Stomach smooth muscle (tissue), 2 donors: ENCODE measurements around the gene TIFAB.

Source experiments
- H3K27ac ChIP-seq: one replicate; pipeline ENCODE4 v1.7.0; 2013; ENCODE audit warnings: mild to moderate bottlenecking, low read length, inconsistent platforms
- H3K27me3 ChIP-seq, 2 donors: one replicate each; pipeline ENCODE4 v1.7.0; 2013; ENCODE audit warnings: low read length in 2 of 2; ENCODE audit not compliant: insufficient read depth in 2 of 2, control insufficient read depth in 1 of 2
- H3K36me3 ChIP-seq, 2 donors: one replicate each; pipeline ENCODE4 v1.7.0; 2013; ENCODE audit warnings: low read length in 2 of 2; ENCODE audit not compliant: control insufficient read depth in 2 of 2, insufficient read depth in 2 of 2
- H3K4me1 ChIP-seq: one replicate; pipeline ENCODE4 v1.7.0; 2013; ENCODE audit warnings: low read length; ENCODE audit not compliant: control insufficient read depth, insufficient read depth
- H3K4me3 ChIP-seq, 2 donors: one replicate each; pipeline ENCODE4 v1.7.0; 2013; ENCODE audit warnings: low read length in 2 of 2
- H3K9ac ChIP-seq, 2 donors: one replicate each; pipeline ENCODE4 v1.7.0; 2013; ENCODE audit warnings: low read length in 2 of 2, mild to moderate bottlenecking in 1 of 2
- H3K9me3 ChIP-seq, 2 donors: one replicate each; pipeline ENCODE4 v1.7.0; 2013; ENCODE audit warnings: low read length in 2 of 2; ENCODE audit not compliant: control insufficient read depth in 2 of 2
- donor health status: healthy.
- donor health status: Pancreatic carcinoma.

TIFAB gene

DNA sequence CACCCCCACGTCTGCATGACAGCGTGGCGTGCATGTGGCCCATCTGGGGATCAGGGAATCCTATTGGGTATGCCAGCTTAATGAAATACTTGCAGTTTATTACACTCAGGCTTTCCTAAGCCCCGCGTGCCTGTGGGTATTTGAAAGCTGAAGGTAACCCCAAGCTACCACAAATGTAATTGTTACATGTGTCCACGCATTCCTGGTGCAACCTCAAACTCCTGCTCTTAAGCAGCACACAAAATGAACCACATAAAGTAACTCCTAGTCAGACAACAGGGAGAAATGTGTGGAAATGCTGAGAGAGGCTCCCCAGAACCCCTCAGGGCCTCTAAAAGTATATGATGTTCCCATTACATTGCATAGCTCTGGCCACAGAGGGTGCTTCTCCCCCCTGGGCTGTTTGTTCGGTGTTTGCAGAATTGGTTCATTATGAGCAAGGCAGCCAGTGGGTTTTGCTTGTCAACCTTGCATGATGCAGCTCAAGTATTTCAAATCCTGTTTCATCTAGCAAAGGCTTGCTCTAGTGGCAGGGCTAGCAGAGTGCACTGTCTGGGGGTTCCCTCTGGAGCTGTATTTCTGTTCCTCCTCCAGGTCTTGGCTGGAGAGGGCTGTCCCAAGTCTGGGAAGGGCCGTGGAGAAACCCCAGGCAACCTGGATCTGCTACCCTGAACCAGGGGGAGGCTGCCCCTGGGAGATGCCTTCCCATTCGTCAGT is 3.2 kb downstream of the TIFAB start:
- H3K4me3 ChIP-seq = no peak overlapping the region
- H3K27ac ChIP-seq = no peak overlapping the region
- no peaks in the 10 kb centered on the region for H3K36me3 ChIP-seq
- no peaks in the 10 kb centered on the region for H3K9me3 ChIP-seq
- H3K27me3 ChIP-seq = peaks cover 0 to 2% of the 10 kb centered on the region in 2 donors
- H3K9ac ChIP-seq = no peak overlapping the region
- H3K4me1 ChIP-seq = no peaks in the 10 kb centered on the region

DNA sequence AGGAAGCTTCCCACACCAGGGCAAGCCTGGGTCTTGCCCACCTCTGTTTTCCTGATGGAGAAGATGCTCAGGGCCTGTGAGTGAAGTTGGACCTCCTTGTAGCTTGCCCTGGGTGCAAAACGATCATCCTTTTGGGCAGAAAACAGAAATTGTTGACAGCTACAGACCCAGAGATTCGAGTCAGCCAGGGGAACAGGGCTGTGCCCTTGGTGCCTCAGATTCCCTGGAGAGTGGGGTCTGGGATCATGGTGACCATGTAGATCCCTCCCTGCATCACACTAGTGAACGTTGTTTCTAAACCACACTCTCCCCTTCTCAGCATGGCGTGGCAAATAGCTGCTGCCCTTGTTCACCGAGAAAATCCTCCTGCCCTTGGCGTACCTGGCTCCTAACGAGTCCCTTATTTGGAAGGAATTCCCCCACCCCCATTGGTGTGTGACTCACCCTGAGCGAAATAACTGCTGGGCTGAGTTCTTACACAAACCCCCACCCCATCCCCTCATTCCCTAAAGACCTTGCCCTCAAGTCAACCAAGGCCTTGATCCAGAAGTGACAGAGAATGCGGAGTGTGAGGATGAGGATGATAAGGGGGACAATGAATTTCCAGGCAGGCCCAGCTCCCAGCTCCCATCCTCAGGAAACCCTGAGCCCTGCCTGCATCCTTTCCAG is 3.9 kb downstream of the TIFAB start:
- no peaks in the 10 kb centered on the region for H3K36me3 ChIP-seq

DNA sequence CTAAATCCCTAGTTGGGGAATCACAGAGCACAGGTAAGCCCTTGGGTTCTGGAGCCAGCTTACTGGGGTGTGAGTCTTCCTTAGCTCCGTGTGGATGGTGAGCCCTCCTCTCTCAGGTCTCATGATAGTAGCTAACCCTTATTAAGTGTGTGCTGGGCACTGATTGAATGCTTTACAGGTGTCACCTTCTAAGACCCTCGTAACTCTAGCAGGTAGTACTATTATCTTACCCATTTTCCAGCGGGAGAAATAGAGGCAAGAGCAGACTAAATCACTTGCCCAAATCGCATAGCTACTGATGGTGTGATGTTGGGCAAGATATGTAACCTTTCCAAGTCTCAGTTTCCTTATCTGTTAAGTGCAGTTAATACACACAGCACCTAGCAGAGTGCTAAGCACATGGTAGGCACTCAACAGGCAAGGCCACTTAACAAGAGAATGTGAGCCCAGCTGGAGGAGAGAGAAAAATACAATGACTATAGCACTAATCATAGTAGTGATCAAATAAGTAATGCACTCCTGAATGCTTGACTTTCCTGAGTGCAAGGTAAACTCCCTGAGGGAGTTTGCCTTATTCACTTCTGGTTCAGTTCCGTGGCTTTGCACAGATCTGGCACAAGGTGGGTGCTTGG is 4.7 kb downstream of the TIFAB start, which contains the start of gene DCANP1:
TSS of gene DCANP1 (minus strand) at position 51 of the 632 bp plus-strand sequence. CDS start 240 bp downstream, outside the sequence.
- Histone ChIP-seq H3K4me1 (peaks cover 4% of the 10 kb centered on the region), H3K9me3 (no peaks in the 10 kb centered on the region), H3K4me3 (no peak within 1 kb of the TSS), H3K27ac (no peak within 1 kb of the TSS), H3K9ac (no peak within 1 kb of the TSS), H3K36me3 (no peaks in the 10 kb centered on the region), H3K27me3 (peaks cover 0 to 2% of the 10 kb centered on the region in 2 donors)

More for the DNA sequence above, 3.9 kb downstream of the TIFAB start:
- Histone ChIP-seq H3K9ac (no peak overlapping the region), H3K4me3 (no peak overlapping the region), H3K4me1 (peaks cover 4% of the 10 kb centered on the region), H3K27ac (no peak overlapping the region), H3K9me3 (no peaks in the 10 kb centered on the region), H3K27me3 (peaks cover 0 to 2% of the 10 kb centered on the region in 2 donors)

- H3K4me1 ChIP-seq = peaks cover 4% of the 10 kb centered on the region
- no peak overlapping the region for H3K4me3 ChIP-seq
- no peaks in the 10 kb centered on the region for H3K36me3 ChIP-seq
- no peaks in the 10 kb centered on the region for H3K9me3 ChIP-seq
- peaks cover 0 to 2% of the 10 kb centered on the region in 2 donors for H3K27me3 ChIP-seq
- H3K27ac ChIP-seq = no peak overlapping the region
- no peak overlapping the region for H3K9ac ChIP-seq
These were observed 5.5 kb downstream of the TIFAB start for GRCh38 chr5:135446615-135447014.

- Histone ChIP-seq H3K27ac (no peak overlapping the region), H3K36me3 (no peaks in the 10 kb centered on the region), H3K4me3 (no peak overlapping the region), H3K9ac (no peak overlapping the region), H3K4me1 (peaks cover 4% of the 10 kb centered on the region), H3K9me3 (no peaks in the 10 kb centered on the region), H3K27me3 (peaks cover 0 to 2% of the 10 kb centered on the region in 2 donors)
These were observed 5.9 kb downstream of the TIFAB start for GRCh38 chr5:135446206-135446605.

- Histone ChIP-seq H3K27me3 (peaks cover 0 to 2% of the 10 kb centered on the region in 2 donors), H3K4me1 (peaks cover 4% of the 10 kb centered on the region), H3K36me3 (no peaks in the 10 kb centered on the region), H3K9ac (no peak overlapping the region), H3K9me3 (no peaks in the 10 kb centered on the region), H3K4me3 (no peak overlapping the region), H3K27ac (no peak overlapping the region)
These were observed 6.7 kb downstream of the TIFAB start for GRCh38 chr5:135445306-135445985.

GRCh38 chr5:135444881-135445280 is 7.3 kb downstream of the TIFAB start:
- Histone ChIP-seq H3K27ac (no peak overlapping the region), H3K9me3 (no peaks in the 10 kb centered on the region), H3K4me3 (no peak overlapping the region), H3K36me3 (no peaks in the 10 kb centered on the region), H3K4me1 (peaks cover 4% of the 10 kb centered on the region), H3K27me3 (peaks cover 0 to 1% of the 10 kb centered on the region in 2 donors), H3K9ac (no peak overlapping the region)

DNA sequence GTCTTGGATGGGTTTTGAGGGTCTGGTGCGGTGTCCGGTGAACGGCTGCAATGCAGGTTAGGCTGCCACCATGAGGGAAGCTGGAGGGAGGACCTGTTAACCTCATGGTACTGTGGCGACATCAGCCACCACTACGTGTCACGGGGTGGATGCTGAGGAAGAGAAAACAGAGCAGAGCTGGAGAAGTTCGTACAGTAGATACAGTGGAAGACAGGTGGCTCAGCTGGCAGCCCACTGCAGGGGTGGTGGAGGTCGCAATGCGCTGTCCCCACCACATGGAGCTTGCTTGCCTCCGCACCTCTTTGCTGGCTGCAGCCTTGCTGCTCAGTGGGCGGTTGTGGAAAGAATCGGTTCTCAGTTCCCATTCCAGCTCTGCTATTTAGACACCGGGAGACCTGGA is 7.8 kb downstream of the TIFAB start:
- H3K4me1 ChIP-seq = peaks cover 4% of the 10 kb centered on the region
- no peaks in the 10 kb centered on the region for H3K27me3 ChIP-seq
- no peak overlapping the region for H3K9ac ChIP-seq
- no peak overlapping the region for H3K4me3 ChIP-seq
- no peak overlapping the region for H3K27ac ChIP-seq
- no peaks in the 10 kb centered on the region for H3K36me3 ChIP-seq
- no peaks in the 10 kb centered on the region for H3K9me3 ChIP-seq

DNA sequence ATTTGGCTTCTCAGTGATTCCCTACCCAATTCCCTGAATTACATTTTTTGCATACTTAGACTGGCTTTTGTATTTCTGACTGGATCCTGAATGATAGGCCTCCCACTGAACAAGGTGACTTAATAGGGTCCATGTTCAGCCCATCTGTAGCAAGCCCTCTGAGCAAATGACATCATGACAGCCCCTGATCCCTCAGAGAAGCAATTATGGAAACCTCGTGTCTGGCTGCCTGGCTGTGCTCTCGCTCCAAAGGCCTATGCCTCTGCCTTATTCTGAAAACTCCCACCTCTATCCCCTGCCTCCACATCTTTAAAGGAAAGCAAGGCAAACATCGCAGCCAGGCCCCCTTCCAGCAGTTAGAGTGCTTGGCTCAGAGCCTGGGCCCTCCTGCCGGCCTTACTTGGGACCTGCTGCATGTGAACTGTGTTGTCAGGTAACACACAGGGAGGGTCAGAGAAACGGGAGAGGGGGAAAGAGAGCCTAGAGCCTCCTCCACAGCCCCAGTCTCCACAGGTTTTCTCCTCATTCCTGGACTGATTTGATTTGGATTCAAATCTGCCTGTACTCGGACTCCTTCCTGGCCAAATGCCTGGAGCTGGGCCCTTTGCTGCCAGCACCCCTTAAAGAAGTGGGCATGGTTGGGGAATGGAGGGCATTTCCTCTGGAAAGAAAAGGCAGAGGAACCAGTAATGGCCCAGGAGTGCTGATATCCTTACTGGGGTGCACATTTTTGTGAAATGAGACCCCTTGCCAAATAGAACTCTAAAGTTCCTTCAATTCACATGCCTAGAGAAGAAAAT is 8.8 kb downstream of the TIFAB start:
- H3K4me3 ChIP-seq = no peak overlapping the region
- no peak overlapping the region for H3K27ac ChIP-seq
- peaks cover 8% of the 10 kb centered on the region for H3K4me1 ChIP-seq
- H3K36me3 ChIP-seq = no peaks in the 10 kb centered on the region
- no peaks in the 10 kb centered on the region for H3K27me3 ChIP-seq
- no peak overlapping the region for H3K9ac ChIP-seq
- no peaks in the 10 kb centered on the region for H3K9me3 ChIP-seq
